BE2C (cell line): ENCODE measurements around the gene FCRL5.

Source experiments
- DNase-seq: peaks from one replicate; pipeline ENCODE4 v3.0.0-alpha.2; 2020
- H3K27me3 ChIP-seq: fragments of 250-450 bp; sonication (Bioruptor Pico); 2 replicates; pipeline ENCODE4 v1.5.1; 2020; ENCODE audit warnings: mild to moderate bottlenecking
- H3K36me3 ChIP-seq: fragments of 250-450 bp; sonication (Bioruptor Pico); 2 replicates; pipeline ENCODE4 v1.5.1; 2020; ENCODE audit warnings: mild to moderate bottlenecking
- H3K4me1 ChIP-seq: fragments of 250-450 bp; sonication (Bioruptor Pico); 2 replicates; pipeline ENCODE4 v1.5.1; 2020
- H3K4me3 ChIP-seq: 2 replicates; pipeline ENCODE4 v1.5.1; 2011; ENCODE audit warnings: low read depth, low read length
- H3K9me3 ChIP-seq: fragments of 250-450 bp; sonication (Bioruptor Pico); 2 replicates; pipeline ENCODE4 v1.5.1; 2020
- TF ChIP-seq, protein P1 (sequence below): IDR thresholded peaks from 2 replicates; pipeline ENCODE4 v1.5.1; 2012; ENCODE audit warnings: mild to moderate bottlenecking, low read depth, low read length

Gene FCRL5

GRCh38 chr1:157585984-157586383 is 33.7 kb upstream of the FCRL5 start:
- DNase-seq: no peak
- H3K4me1 ChIP-seq: no peaks in the 10 kb centered on the region
- no peak overlapping the region for H3K4me3 ChIP-seq
- no peaks in the 10 kb centered on the region for H3K9me3 ChIP-seq
- no peaks in the 10 kb centered on the region for H3K27me3 ChIP-seq
- no peaks in the 10 kb centered on the region for H3K36me3 ChIP-seq
- TF ChIP-seq, protein P1, sequence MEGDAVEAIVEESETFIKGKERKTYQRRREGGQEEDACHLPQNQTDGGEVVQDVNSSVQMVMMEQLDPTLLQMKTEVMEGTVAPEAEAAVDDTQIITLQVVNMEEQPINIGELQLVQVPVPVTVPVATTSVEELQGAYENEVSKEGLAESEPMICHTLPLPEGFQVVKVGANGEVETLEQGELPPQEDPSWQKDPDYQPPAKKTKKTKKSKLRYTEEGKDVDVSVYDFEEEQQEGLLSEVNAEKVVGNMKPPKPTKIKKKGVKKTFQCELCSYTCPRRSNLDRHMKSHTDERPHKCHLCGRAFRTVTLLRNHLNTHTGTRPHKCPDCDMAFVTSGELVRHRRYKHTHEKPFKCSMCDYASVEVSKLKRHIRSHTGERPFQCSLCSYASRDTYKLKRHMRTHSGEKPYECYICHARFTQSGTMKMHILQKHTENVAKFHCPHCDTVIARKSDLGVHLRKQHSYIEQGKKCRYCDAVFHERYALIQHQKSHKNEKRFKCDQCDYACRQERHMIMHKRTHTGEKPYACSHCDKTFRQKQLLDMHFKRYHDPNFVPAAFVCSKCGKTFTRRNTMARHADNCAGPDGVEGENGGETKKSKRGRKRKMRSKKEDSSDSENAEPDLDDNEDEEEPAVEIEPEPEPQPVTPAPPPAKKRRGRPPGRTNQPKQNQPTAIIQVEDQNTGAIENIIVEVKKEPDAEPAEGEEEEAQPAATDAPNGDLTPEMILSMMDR: no peak

- Histone ChIP-seq H3K4me1 (no peaks in the 10 kb centered on the region), H3K27me3 (no peaks in the 10 kb centered on the region), H3K9me3 (no peaks in the 10 kb centered on the region), H3K36me3 (no peaks in the 10 kb centered on the region), H3K4me3 (no peak overlapping the region)
- TF ChIP-seq, protein P1: no peak
- no peak for DNase-seq
Observed at GRCh38 chr1:157584503-157584902, 32.2 kb upstream of the FCRL5 start.

- Histone ChIP-seq H3K4me1 (no peaks in the 10 kb centered on the region), H3K27me3 (no peaks in the 10 kb centered on the region), H3K9me3 (no peaks in the 10 kb centered on the region), H3K36me3 (no peaks in the 10 kb centered on the region), H3K4me3 (no peak overlapping the region)
- TF ChIP-seq, protein P1: no peak
- no peak for DNase-seq
Observed at GRCh38 chr1:157580828-157581210, 28.5 kb upstream of the FCRL5 start.

DNA sequence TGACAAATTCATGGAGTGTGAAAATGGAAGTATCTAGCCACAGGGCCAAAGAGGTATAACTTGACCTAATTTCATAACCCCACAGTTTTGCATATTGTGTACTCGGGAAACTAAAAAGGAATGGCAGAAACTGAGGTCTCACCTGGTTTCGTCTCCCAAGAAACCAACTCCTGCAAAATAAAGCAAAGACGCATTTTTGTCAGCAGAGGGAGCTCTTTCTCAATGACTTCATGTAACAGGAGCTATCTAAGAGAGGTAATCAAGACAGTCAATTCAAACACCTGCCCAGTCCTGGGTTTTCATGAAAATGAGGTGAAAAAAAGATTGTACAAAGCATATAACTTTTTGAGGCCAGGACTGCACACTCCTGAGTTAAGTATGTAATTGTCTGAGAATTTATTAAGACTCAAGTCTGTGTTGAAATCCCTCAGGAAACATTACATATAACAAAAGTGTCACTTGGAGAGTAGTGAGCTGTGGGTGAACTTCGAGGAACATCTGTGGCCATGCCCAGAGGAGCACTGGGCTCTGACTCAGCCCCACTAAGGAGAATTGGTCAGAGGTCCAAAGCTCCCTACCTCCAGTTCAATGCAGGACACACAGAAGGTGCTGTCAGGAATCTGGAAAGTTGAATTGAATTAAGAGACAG is 28.0 kb upstream of the FCRL5 start:
- Histone ChIP-seq H3K36me3 (no peaks in the 10 kb centered on the region), H3K27me3 (0 out of 2 replicates have a peak, but pooled peaks cover 4% of the 10 kb centered on the region), H3K4me3 (no peak overlapping the region), H3K9me3 (no peaks in the 10 kb centered on the region), H3K4me1 (no peaks in the 10 kb centered on the region)
- peak; percentile 24 for DNase-seq
- TF ChIP-seq, protein P1: peak; percentile 80

DNA sequence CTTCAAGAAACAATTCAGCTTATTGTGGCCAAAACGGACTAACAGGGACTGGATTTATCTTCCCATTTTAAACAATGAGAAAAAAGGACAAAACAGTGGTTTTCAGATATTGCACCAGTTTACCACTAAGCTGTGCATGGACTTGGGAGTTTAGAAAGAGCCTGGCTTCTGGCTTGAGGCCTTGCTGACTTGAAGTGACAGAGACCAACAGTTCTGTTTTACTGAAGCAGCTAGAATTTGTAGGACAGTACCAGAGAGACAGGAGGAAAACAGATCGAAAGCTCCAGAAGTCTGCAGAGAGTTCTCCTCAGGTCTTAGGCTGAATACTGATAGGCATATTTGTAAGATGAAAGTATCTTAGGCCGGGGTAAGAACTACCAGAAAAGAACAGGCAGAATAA is 25.1 kb upstream of the FCRL5 start:
- peaks cover 4% of the 10 kb centered on the region; the same call in 1 of the 2 replicates for H3K27me3 ChIP-seq

GRCh38 chr1:157575744-157576143 is 23.4 kb upstream of the FCRL5 start:
- Histone ChIP-seq H3K4me1 (no peaks in the 10 kb centered on the region), H3K27me3 (peaks cover 4% of the 10 kb centered on the region; the same call in 1 of the 2 replicates), H3K9me3 (no peaks in the 10 kb centered on the region), H3K4me3 (no peak overlapping the region), H3K36me3 (no peaks in the 10 kb centered on the region)
- TF ChIP-seq, protein P1: no peak
- no peak for DNase-seq

More for the DNA sequence above, 25.1 kb upstream of the FCRL5 start:
- no peaks in the 10 kb centered on the region for H3K4me1 ChIP-seq
- TF ChIP-seq, protein P1: no peak
- no peaks in the 10 kb centered on the region for H3K9me3 ChIP-seq
- no peaks in the 10 kb centered on the region for H3K36me3 ChIP-seq
- H3K4me3 ChIP-seq: no peak overlapping the region
- DNase-seq: no peak
